Fibroblast of pulmonary artery (primary cell): Measurements from ENCODE around the gene ACKR3.
A peak's percentile ranks its signal among the peaks of the same experiment; 100 is the strongest.

Source experiments
- DNase-seq: peaks from one replicate; pipeline ENCODE4 v3.0.0-alpha.2; 2010; ENCODE audit warnings: low read depth
- H3K4me3 ChIP-seq: replicated peaks from 2 replicates; pipeline ENCODE4 v1.5.1; 2011; ENCODE audit warnings: low read depth, mild to moderate bottlenecking, control low read depth, low read length, moderate library complexity
- TF ChIP-seq, protein P1 (sequence below): IDR thresholded peaks from 2 replicates; pipeline ENCODE4 v1.5.1; 2011; ENCODE audit warnings: mild to moderate bottlenecking, control low read depth, low read length, inconsistent platforms; ENCODE audit errors: missing control alignments

ACKR3 gene

DNA sequence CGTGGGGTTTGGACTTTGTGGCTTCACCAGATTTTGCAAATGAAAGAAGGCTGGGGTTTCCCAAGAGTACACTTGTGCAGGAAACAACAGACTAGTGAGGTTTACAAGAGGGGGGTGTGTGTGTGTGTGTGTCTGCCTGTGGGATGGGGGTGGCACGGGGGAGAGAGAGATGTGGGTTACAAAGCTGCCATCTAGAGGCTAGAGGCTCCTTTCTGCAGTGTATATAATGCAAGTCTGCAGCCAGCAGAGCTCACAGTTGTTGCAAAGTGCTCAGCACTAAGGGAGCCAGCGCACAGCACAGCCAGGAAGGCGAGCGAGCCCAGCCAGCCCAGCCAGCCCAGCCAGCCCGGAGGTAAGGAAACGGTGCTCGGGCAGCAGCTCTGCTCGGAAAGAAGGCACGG is at the start of gene ACKR3:
TSS of gene ACKR3 (plus strand) at position 253 of the 401 bp plus-strand sequence. CDS start 10,641 bp downstream, outside the sequence.
- DNase-seq: peak; percentile 52
- TF ChIP-seq, protein P1, sequence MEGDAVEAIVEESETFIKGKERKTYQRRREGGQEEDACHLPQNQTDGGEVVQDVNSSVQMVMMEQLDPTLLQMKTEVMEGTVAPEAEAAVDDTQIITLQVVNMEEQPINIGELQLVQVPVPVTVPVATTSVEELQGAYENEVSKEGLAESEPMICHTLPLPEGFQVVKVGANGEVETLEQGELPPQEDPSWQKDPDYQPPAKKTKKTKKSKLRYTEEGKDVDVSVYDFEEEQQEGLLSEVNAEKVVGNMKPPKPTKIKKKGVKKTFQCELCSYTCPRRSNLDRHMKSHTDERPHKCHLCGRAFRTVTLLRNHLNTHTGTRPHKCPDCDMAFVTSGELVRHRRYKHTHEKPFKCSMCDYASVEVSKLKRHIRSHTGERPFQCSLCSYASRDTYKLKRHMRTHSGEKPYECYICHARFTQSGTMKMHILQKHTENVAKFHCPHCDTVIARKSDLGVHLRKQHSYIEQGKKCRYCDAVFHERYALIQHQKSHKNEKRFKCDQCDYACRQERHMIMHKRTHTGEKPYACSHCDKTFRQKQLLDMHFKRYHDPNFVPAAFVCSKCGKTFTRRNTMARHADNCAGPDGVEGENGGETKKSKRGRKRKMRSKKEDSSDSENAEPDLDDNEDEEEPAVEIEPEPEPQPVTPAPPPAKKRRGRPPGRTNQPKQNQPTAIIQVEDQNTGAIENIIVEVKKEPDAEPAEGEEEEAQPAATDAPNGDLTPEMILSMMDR: peak; percentile 33
- H3K4me3 ChIP-seq: no peak within 1 kb of the TSS

GRCh38 chr2:236521556-236521955 is 48.1 kb upstream of the ACKR3 start:
- DNase-seq: no peak
- TF ChIP-seq, protein P1: no peak

DNA sequence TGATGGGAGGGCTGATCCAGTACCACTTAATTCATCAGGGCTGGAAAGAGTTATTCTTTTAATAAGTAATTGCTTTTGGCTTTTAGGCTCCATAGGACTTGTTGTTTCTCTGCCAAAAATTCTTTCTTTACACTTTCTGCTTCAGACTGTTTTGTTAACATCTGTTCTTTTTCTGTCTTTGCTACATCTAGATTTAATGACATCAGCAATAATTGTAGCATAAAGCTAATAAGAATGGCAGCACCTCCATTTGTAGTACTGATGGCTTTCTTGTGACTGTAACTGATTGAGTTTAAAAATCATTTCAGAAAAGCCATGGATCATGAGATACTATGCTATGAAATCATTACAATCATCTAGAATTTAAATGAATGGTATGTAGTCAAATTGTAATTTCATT is 46.4 kb upstream of the ACKR3 start:
- no peak overlapping the region for H3K4me3 ChIP-seq
- DNase-seq: no peak
- TF ChIP-seq, protein P1: no peak

More at GRCh38 chr2:236521556-236521955, 48.1 kb upstream of the ACKR3 start:
- no peak overlapping the region for H3K4me3 ChIP-seq

- TF ChIP-seq, protein P1: no peak
- H3K4me3 ChIP-seq: no peak overlapping the region
- no peak for DNase-seq
Observed at GRCh38 chr2:236525411-236525997, 44.1 kb upstream of the ACKR3 start.

GRCh38 chr2:236526455-236527158 is 43.0 kb upstream of the ACKR3 start:
- H3K4me3 ChIP-seq: no peak overlapping the region
- no peak for DNase-seq
- TF ChIP-seq, protein P1: no peak

DNA sequence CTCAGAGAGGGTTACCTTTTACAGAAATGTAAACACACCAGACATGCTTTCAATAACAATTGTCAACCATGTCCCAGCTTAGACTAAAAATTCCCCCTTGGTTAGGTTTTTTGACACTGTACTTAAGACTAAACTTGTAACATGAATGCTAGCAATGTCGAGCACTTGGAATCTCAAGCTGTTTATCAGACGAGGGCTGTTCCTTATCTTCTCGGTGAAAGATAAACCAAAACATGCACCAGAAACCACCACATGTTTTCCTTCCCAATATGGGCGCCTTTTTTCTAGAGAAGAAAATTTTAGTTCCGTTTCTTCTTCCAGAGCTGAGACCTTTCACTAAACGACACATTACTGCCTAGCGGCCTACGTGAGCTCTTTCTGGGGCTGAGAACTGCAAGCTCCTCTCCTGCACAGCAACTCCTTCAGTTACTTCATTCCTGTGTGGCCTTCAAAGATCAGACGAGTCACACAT is 42.4 kb upstream of the ACKR3 start:
- TF ChIP-seq, protein P1: no peak
- no peak for DNase-seq
- no peak overlapping the region for H3K4me3 ChIP-seq

DNA sequence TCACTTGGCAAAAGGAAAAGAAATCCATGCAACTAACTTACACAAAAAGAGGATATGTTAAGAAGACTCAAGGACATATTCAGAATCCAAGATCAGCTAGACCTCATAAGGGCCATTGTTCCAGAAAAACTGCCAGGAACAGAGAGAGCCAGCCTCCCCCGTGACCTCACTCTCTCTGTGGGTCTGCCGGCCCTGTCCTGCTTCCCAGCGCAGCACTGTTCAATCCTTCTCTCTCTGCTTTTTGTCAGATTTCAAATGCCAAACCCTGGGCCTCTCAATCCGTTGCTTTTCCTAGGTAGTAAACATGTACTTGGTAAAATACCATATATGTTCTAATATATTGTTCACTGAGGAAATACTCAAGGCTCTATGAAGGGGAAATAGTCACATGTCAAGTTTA is 40.0 kb upstream of the ACKR3 start:
- TF ChIP-seq, protein P1: no peak
- DNase-seq: no peak
- H3K4me3 ChIP-seq: no peak overlapping the region
